GM10847 (cell line): Measurements from ENCODE around the gene CLPSL2.
A peak's percentile ranks its signal among the peaks of the same experiment; 100 is the strongest.

Source experiments
- POLR2A ChIP-seq: IDR thresholded peaks from 2 replicates; pipeline ENCODE4 v1.6.1; 2011; ENCODE audit not compliant: insufficient read length; ENCODE audit errors: extremely low read depth

CLPSL2 gene, protein sequence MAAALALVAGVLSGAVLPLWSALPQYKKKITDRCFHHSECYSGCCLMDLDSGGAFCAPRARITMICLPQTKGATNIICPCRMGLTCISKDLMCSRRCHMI

DNA sequence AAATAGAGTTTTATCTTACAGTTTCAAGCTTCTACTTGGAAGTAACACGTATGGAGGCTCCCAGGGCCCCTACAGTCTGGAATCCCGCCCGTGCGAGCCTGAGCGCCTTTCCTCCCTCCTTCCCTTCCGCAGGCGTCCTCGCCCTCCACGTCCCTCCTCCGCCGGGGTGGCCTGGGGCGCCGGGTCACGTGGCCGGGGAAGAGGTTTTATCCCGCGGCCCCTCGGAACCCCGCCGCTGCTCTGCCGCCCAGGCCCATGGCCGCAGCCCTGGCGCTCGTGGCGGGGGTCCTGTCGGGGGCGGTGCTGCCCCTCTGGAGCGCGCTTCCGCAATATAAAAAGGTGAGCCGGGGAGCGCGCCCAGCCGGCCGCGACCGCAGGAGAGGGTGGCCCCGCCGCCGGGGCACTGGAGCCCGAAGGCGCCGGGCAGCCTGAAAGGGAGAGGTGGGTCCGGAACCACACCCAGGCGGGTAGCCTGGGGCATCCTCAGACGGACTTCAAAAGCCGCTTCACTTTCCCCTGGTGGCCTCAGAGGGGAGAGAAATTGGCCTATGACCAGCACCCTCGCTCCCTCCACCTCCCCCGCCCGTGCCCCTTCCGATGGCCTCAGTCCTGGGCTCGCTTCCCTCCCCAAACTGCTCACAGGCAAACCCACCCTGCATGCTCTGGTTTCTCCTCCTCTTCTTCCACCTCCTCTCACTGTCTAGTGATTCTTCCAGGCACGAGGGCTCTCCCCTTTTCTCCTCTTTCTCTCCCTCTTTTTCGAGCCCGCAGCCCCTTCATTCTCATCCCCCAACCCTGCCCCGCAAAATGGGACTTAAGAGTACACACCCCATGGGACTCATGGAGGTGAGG is at the start of gene CLPSL2:
CLPSL2 (plus strand) TSS at position 235 of the 852 bp plus-strand sequence; CDS start at position 256, 21 bp downstream.
- no peak for TF ChIP-seq POLR2A

DNA sequence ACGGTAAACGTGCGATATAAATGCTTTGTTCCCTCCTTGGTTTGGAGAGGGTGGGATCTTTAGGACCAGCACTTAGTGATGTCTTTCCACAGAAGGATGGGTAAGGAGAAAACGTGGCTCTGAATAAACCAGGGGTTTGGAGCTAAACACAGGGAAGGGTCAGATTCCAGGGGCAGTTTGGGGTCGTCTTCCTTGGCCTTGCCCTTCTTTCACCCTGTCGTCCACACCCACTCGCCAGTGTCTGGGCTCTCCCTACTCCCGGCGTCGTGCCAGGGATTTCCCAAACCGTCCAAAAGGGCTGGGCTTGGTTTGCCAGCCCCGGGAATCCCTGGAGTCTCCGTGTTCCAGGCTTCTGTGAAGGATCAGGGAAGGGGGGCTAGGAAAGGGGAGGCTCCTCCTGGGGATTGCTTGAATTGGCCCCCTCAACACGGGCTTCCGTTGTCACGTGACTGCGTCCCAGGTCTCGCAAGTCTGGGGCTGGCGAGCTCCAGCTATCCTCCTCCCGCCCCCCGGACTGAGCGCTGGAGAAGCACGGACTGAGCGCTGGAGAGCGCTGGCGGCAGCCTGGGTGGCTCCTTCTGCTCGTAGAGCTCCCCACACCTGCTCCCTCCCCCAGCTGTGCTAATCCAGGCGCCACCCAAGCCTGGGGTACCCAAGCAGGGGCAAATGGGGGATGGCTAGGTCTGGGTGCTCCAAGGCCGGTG is 49.0 kb upstream of the CLPSL2 start:
- no peak for TF ChIP-seq POLR2A

DNA sequence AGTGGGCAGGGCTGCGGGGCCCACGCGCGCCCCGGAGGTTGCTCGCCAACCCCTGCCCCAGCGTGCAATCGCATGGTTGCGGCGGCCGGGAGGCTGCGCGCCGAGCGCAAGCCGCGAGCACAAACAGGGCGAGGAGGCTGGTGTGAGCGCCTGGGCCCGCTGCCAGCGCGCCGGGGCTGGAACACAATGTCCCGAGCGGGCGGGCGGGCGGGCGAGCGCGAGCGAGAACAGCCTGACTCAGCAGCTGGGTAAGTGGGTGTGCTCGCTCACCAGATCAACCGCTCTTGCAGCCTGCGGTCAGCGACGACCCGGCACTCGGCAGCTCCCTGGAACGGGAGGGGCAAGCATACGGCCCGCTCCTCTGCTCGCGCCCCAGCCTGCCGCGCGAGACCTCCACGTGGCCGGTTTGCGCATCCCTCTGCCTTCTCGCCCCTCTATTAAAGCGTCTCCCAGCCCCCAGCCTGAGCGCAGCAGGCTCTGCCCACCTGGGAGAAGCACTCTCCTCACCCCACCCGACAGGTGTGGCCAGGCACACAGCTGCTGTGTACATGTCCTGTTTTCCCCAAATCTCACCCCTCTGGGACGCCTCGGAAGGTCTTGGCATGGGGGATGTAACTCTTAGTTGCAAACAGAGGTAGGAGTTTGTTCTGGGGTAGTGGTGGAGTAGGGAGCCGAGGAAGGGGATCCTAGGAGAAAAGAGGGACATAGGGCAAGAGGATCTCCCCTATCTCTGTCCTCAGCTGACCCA is 48.3 kb upstream of the CLPSL2 start:
- TF ChIP-seq POLR2A = peak; percentile 11

DNA sequence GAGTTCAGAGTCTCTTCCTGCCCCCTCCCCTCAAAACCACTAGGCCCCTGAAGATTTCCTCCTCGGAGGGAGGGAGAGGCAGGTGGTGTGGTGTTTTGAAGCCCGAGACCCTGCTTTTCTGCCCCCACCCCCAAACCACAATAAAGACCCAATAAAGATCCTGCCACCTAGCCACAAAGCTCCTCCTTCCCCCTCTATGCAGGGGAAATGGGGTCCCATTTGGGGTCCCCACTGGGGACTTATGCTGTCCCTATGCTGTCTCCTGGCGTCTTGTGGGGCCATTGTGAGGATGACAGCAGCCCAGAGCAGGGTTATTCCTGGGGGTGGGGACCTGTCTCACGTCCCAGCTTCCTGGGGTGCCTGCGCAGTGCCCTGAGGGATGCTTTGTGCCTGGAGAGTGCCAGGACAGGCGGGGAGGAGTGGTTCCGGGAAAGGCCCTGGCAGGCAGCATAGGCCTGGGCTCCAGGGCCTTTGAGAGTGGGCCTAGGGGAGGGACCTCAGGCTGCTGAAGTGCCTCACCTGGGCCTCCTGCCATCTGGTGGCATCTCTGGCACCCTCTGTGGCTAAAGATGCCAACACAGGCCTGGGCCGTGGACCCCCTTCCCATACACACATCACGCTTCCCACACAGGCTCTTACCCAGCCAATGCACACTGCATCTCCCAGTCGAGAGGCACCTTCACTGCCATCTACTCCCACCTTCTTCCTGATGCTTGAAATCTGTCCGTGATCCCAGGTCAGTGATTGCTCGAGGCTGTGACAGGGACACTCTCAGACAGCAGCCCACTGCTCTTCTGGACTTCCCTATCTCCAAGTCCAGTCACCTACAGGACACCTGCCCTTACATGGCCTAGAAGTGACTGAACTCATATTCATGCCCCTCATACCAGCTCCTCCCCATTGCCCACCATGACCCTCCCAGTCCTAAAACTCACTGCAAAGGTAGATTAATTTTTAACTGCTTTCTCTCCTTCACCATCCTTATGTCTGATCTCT is 47.4 kb upstream of the CLPSL2 start:
- no peak for TF ChIP-seq POLR2A

DNA sequence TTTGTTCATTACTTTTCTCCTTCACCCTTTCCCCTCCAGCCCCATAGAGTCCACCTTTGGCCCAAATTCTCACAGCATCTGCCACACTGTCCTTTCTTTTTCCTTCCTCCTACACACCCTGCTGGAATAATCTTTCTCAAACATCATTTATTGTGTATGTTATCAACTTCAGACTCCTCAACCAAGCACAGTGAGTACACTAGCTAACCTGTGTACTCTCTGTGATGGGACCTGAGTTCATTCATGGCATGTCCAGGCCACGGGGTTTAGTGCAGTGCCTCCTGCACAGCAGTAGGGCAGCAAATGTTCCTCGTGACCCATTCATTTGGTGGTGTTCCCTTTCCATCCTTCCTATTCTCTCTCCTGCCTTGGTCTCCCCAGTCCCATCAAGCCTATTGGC is 46.7 kb upstream of the CLPSL2 start:
- no peak for TF ChIP-seq POLR2A

DNA sequence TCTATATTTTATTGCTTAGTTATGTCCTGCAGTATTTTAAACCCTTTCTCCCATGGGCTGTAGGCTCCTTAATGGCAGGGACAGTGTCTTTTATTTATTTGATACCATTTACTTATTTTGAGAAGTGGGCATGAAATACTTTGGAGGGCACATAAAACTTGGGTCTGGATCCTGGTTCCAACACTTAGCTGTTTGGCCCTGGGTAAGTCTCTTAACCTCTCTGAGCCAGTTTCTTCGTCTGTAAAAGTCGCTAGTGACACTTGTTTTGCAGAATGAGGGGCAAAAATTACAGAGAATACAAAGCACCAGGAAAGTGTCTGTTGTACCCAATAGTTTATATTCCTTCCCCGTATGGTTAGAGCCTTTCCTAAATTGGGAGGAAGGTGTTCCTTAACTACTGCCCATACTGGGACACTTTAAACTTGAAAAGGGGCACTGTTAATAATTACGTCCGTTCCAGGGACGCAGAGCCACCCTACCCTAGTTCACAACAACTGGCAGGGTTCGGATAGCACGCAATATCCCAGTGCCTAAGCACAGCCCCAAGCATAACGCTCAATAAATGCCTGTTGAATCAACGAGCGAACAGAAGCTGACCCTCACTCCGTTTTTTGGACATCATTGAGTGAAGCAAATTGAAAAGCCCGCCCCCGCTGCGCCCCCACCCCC is 45.5 kb upstream of the CLPSL2 start:
- TF ChIP-seq POLR2A = no peak

DNA sequence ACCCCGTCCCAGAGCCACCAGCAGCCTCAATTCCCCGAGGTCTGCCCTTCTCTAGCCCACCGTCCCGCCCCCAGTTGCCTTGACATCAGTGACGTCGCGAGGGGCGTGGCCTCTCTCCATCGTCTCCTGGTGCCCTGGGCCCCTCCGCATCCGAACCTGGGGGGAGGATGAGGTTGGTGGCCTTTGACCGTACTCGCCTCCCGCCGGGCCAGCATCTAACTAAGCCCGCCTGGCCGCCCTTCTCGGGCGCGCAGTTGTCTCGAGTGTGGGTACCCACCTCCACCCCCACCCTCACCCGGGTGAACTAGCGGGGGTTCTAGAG is 45.0 kb upstream of the CLPSL2 start:
- peak; percentile 61 for TF ChIP-seq POLR2A

DNA sequence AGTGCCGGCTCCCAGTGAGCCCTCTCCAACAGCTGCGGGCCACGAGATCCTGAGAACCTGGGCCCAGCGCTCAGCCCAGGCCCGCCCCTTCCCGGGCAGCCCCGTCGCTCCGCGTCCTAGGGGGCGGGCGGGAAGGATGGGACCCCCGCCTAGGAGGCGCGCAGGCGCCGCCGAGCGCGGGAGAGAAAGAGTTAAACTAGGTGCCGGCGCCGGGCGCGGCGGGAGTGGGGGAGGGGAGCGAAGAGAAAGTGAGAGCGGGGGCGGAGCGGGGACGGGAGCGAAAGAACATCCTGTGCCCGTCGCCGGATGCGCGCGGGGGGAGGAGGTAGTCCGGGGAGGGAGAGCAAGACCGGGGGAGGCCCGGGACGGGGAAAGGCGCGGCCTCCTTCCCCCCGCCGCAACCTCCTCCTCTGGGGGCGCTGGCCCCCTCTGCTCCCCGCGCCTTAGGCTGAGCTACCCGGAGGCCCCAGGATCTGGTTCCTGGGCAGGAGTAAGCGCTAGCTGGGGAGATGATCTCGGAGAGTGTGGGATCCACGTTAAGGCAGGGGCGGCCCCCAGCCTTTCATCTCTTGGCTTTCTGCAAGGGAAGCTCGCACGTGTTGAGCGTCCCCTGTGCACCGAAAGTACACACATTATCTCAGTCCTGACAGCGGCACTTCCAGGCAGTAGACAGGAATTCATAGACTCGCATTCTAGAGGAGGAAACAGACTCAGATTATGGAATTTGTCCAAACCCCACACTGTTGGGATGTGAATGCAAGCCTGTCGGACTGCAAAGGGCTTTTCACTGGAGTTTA is 44.5 kb upstream of the CLPSL2 start:
- peak; percentile 31 for TF ChIP-seq POLR2A

DNA sequence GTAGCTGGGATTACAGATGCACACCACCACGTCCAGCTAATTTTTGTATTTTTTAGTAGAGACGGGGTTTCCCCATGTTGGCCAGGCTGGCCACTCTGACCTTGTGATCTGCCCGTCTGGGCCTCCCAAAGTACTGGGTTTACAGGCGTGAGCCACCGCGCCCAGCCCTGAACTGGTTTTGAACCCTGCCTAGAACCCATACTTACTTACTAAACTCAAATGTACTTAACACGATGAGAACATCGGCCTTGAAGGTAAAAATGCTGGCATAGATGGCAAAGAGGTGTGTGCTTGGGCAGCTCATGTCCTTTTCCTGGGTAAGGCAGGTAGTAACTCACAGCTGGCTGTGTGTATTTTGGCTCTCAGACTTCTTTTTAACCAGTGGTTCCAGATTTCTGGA is 42.8 kb upstream of the CLPSL2 start:
- no peak for TF ChIP-seq POLR2A

DNA sequence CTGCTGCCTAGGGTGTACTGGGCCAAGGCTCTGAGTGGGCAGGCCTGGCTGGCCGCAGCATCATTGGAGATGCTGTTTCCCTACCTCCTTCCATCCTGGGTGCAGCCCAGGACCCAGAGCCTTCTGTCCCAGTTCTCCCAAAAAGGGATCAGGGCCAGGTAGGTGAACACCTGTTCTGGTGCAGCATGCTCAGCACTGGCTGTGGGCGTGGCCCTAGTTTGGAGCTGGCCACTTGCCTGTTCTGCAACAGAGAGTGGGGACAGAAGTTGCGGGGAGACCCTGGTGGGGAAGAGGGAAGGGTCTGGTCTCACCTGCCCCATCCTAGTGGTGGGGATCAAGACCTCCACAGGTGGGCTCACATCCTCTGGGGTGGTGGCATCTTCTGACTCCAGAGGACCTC is 40.9 kb upstream of the CLPSL2 start:
- TF ChIP-seq POLR2A = no peak

DNA sequence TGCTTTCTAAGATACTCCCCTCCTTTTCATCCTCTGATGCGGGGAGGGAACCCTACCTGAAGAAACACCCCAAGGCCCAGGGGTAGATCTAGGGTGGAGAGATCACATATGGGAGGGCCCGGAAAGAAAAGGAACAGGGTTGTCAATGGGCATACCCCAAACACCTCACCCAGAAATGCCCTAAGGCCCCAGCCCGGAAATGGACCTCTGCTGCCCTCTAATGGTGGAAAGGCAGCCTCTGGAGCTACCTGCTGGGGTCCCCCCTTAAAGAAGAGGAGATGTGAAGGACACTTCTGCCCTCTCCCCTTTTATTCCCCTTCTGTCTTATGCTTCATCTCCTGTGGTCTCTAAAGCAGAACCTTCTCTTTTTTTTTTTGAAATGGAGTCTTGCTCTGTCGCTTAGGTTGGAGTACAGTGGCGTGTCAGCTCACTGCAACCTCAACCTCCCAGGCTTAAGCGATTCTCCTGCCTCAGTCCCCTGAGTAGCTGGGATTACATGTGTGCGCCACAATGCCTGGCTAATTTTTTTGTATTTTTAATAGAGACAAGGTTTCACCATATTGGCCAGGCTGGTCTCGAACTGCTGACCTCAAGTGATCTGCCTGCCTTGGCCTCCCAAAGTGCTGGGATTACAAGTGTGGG is 40.0 kb upstream of the CLPSL2 start:
- no peak for TF ChIP-seq POLR2A

DNA sequence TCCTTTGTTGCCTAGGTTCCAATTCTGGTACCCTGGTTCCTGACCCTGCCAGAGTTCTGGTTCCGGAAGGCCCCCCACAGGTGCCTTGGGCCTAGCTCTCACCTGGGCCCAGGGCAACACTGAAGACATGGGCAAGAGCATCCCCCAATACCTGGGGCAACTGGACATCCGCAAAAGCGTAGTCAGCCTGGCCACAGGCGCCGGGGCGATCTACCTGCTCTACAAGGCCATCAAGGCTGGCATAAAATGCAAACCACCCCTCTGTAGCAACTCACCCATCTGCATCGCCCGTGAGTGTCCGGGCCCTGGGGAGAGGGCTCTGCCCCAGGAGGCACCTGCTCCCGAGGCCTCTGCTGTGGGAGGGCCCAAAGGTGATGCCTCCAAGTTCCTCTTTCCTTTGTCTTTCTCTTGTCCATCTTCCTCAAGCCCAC is 39.4 kb upstream of the CLPSL2 start, which contains the start of gene ARMC12:
ARMC12 (plus strand) TSS at position 51 of the 431 bp plus-strand sequence; CDS start at position 128, 77 bp downstream.
- TF ChIP-seq POLR2A = no peak
